PC-3 (cell line): Measurements from ENCODE around the gene GTPBP6.

Source experiments
- EZH2 ChIP-seq: fragments of 300-600 bp; sonication (generic); IDR thresholded peaks from one replicate; pipeline ENCODE4 v1.6.1; 2017; ENCODE audit warnings: antibody characterized with exemption, mild to moderate bottlenecking, low read length; ENCODE audit not compliant: unreplicated experiment
- EZH2phosphoT487 ChIP-seq: fragments of 300-600 bp; sonication (generic); IDR thresholded peaks from 2 replicates; pipeline ENCODE4 v1.6.1; 2018; ENCODE audit warnings: mild to moderate bottlenecking, antibody characterized with exemption, low read length, borderline replicate concordance
- TF ChIP-seq, protein P1 (sequence below): fragments of 300-600 bp; sonication (generic); conservative IDR thresholded peaks from 2 replicates; pipeline ENCODE4 v1.5.1; 2017; ENCODE audit warnings: antibody characterized with exemption, low read depth, mild to moderate bottlenecking, low read length

DNA sequence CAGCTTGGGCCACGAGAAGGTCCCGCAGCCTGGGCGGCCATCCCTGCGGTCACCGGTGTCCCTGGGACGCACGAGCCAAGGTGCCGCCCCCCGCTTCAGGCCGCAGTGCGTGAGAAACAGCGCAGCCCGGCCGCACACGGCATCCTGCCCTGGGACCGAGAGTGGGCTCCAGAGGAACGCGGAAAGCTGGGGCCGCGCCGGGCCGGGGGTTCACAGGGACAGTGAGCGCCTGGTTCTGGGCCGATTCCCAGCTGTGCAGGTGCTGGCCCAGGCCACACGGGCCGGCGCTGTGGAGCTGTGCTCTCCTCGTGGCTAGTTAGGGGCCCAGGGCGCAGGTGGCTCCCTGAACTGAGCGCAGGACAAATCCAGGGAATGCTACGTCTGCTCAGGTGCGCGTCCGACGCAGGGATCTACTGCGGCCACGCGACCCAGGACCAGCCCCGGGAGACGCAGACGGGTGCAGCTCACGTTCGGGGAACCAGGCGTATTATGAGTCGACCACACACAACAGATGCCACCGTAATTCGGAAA lies 25.8 kb upstream of the GTPBP6 start:
- TF ChIP-seq, protein P1, sequence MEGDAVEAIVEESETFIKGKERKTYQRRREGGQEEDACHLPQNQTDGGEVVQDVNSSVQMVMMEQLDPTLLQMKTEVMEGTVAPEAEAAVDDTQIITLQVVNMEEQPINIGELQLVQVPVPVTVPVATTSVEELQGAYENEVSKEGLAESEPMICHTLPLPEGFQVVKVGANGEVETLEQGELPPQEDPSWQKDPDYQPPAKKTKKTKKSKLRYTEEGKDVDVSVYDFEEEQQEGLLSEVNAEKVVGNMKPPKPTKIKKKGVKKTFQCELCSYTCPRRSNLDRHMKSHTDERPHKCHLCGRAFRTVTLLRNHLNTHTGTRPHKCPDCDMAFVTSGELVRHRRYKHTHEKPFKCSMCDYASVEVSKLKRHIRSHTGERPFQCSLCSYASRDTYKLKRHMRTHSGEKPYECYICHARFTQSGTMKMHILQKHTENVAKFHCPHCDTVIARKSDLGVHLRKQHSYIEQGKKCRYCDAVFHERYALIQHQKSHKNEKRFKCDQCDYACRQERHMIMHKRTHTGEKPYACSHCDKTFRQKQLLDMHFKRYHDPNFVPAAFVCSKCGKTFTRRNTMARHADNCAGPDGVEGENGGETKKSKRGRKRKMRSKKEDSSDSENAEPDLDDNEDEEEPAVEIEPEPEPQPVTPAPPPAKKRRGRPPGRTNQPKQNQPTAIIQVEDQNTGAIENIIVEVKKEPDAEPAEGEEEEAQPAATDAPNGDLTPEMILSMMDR, result no peak
- no peak for TF ChIP-seq EZH2
- TF ChIP-seq EZH2phosphoT487, result no peak
